GM23248 (cell line): ENCODE data around the gene ELP6.

Experiments
- EZH2 ChIP-seq: fragments of 200-600 bp; sonication (generic); IDR thresholded peaks from 2 replicates; pipeline ENCODE4 v1.6.1; 2018; ENCODE audit warnings: antibody characterized with exemption, mild to moderate bottlenecking; ENCODE audit not compliant: insufficient read depth, poor library complexity, severe bottlenecking
- EZH2phosphoT487 ChIP-seq: fragments of 200-600 bp; sonication (generic); IDR thresholded peaks from 2 replicates; pipeline ENCODE4 v1.6.1; 2018; ENCODE audit warnings: antibody characterized with exemption, moderate library complexity, mild to moderate bottlenecking, low read depth; ENCODE audit not compliant: insufficient read depth

GRCh38 chr3:47553407-47553806 lies 39.9 kb upstream of the ELP6 start:
- TF ChIP-seq EZH2 (no peak), EZH2phosphoT487 (no peak)
